Activated T-helper 9 cell treated with anti-CD3 and anti-CD28 coated beads, Interleukin-2, amount 50 U/mL, for 16 hours (primary cell): ENCODE measurements around the gene KRT15.

Source experiments
- DNase-seq: peaks from one replicate; pipeline ENCODE4 v3.0.0-alpha.2; 2020; ENCODE audit warnings: low read depth

Gene KRT15

GRCh38 chr17:41480136-41480535 is 38.6 kb downstream of the KRT15 start:
- DNase-seq: no peak

DNA sequence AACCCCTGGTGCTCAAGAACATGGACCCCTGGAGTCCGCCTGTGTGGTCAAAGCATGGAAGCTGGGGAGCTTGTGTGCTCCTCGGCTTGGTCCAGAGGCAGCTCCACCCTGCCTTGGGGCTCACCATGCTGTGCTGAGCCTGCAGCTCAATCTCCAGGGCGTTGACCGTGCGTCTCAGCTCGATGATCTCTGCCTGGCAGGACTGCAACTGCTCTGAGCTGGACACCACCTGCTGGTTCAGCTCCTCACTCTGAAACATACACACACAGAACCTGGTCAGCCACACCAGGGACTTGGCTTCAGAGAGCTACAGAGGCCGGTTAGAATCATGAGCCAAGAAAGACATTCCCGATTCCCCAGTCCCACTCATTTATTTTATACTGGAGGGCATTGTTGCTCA is 40.5 kb downstream of the KRT15 start:
- DNase-seq: no peak

DNA sequence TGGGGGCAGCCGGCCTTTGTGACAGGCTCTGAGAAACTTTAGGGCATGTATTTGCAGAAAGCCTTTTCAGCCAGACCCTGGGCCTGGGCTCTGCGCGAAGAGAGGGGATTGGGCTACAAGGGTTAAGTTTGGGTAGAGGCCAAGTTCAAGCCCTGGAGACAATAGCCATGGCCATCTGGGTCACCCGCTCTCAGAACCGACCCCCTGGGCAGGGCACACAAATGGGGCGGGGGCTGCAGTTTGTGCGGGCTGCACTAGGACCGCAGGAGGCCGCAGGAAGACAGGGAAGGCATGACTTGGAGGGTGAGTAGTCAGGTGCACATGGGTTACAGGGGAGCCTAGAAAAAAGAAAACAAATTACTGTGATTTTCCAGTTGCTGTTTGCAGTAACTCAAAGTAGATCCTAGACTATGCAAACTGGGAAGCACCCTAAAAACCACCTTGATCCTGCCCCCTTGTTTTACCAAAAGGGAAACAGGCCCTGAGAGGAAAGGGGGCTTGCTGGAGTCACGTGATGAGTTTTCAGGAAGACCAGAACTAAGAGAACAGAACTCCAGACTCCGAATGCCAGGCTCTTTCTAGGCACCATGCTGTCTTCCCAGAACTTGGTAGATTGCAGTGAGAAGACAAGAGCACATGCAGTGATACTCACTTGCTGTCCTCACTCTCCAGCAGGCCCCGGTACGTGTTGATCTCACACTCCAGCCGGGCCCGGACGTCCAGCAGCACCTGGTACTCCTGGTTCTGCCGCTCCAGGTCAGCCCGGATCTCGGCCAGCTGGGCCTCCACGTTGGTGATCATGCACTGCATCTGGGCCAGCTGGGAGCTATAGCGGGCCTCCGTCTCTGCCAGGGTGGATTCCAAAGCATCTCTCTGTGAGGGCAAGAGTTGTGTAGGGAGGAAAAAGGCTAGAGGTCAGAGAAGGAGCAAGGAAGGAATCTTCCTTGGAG is 41.5 kb downstream of the KRT15 start:
- no peak for DNase-seq

DNA sequence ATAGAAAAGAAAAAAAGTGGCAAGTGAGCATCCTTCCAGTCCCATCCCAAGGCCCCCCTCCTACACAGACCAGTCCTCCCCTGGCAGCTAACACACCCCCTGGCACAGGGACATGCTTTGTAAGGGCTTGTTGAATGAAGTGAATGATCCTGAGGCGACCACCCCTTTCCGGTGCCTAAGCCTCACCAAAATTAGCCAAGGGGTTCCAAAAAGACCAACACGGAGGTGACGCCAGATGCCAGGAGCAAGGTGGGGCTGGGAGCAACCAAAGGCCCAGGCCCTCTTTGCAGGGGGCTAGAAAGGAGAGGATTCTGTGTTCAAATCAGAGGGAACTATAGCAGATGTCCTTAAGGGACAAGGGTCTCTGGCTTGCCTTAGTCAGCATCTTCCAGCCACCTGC is 43.3 kb downstream of the KRT15 start:
- DNase-seq: no peak

GRCh38 chr17:41474863-41475262 is 43.8 kb downstream of the KRT15 start:
- no peak for DNase-seq

- DNase-seq: no peak
These were observed 50.3 kb downstream of the KRT15 start for GRCh38 chr17:41468346-41468745.

GRCh38 chr17:41467561-41467960 is 51.1 kb downstream of the KRT15 start:
- DNase-seq: no peak

DNA sequence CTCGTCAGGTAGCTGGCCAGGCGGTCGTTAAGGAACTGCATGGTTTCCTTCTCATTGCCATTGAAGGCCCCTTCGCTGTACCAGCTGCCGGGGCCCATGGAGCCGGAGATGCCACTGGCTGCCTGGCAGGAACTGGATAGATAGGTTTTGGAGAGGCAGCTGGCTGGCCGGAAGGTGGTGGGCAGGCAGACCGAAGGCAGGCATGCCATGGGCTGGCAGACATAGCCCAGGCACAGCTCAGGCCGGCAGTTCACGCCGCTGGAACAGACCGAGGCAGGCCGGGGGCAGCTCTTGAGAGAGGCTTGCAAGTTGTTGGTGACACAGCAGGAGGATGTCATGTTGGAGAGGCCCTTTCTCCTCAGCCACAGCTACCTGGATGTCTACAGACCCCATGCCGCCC is 51.7 kb downstream of the KRT15 start, which contains the start of gene KRT32:
KRT32 (minus strand) TSS at position 399 of the 400 bp plus-strand sequence; CDS start at position 338, 61 bp downstream.
- DNase-seq: no peak

GRCh38 chr17:41464682-41465081 is 54.0 kb downstream of the KRT15 start:
- no peak for DNase-seq

- DNase-seq: no peak
These were observed 54.5 kb downstream of the KRT15 start for GRCh38 chr17:41464173-41464572.

DNA sequence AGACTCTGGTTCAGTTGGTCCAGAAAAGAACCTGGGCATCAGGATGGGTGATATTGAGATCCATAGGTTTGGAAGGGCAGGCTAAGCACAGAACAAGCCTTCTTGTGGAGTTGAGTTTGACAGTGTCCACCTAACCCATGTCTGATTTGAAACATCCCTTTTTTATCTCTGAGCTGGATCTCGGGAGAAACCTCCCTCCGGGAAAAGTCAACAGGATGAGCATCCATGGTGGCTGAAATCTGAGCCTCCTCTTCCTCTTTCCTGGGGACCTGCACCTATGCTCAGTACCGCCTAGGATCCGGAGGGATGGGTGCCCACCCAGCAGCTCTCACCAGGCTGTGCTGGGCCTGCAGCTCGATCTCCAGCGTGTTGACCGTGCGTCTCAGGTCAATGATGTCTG is 54.9 kb downstream of the KRT15 start:
- no peak for DNase-seq
